ENCODE measurements around the gene RABGAP1L. TPM values are rescaled to one million over a fixed set of nuclear protein-coding genes. Genes with fewer than 3 reads are reported as not detected.

RABGAP1L gene
- total RNA-seq, 4 donors from 2014 or later: 42.4 to 74.5 (median 49.1) TPM

DNA sequence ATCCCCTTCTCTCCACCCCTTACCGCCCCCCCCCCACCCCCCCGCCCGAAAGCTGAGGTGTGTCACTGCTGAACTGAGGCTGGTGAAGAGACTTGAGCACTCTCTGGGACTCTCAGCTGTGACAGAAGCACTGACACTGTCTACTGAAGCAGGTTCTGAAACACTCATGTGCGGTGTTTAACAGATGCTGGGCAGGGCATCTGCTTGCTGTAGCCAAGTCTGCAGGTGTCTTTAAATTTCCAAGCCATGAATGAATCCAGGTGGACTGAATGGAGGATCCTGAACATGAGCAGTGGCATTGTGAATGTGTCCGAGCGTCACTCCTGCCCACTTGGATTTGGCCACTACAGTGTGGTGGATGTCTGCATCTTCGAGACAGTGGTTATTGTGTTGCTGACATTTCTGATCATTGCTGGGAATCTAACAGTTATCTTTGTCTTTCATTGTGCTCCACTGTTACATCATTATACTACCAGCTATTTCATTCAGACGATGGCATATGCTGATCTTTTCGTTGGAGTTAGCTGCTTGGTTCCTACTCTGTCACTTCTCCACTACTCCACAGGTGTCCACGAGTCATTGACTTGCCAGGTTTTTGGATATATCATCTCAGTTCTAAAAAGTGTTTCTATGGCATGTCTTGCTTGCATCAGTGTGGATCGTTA lies 288.7 kb downstream of the RABGAP1L start, which contains the start of gene GPR52:
GPR52 (plus strand) TSS at position 99 of the 665 bp plus-strand sequence; CDS start at position 247, 148 bp downstream.
- Histone ChIP-seq H3K27ac (no peak within 1 kb of the TSS), H3K9me3 (peaks cover 0 to 9% (median 0%) of the 10 kb centered on the region in 4 donors), H3K36me3 (no peaks in the 10 kb centered on the region), H3K27me3 (no peaks in the 10 kb centered on the region), H3K4me3 (no peak within 1 kb of the TSS), H3K4me1 (peaks cover 0 to 10% (median 0%) of the 10 kb centered on the region in 4 donors)
- no peak for DNase-seq (ENCODE audit: low spot score in 2 of 2)
- TF ChIP-seq, protein P1, sequence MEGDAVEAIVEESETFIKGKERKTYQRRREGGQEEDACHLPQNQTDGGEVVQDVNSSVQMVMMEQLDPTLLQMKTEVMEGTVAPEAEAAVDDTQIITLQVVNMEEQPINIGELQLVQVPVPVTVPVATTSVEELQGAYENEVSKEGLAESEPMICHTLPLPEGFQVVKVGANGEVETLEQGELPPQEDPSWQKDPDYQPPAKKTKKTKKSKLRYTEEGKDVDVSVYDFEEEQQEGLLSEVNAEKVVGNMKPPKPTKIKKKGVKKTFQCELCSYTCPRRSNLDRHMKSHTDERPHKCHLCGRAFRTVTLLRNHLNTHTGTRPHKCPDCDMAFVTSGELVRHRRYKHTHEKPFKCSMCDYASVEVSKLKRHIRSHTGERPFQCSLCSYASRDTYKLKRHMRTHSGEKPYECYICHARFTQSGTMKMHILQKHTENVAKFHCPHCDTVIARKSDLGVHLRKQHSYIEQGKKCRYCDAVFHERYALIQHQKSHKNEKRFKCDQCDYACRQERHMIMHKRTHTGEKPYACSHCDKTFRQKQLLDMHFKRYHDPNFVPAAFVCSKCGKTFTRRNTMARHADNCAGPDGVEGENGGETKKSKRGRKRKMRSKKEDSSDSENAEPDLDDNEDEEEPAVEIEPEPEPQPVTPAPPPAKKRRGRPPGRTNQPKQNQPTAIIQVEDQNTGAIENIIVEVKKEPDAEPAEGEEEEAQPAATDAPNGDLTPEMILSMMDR (IDR thresholded peaks at IDR 0.05): no peak
- TF ChIP-seq POLR2A (IDR thresholded peaks at IDR 0.05) (no peak), EP300 (IDR thresholded peaks at IDR 0.05) (no peak)
- WGBS, 2 donors: 75 to 77% methylated on average over 11 of the region's 11 CpGs

DNA sequence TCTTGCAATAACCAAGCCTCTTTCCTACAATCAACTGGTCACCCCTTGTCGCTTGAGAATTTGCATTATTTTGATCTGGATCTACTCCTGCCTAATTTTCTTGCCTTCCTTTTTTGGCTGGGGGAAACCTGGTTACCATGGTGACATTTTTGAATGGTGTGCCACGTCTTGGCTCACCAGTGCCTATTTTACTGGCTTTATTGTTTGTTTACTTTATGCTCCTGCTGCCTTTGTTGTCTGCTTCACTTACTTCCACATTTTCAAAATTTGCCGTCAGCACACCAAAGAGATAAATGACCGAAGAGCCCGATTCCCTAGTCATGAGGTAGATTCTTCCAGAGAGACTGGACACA lies 289.2 kb downstream of the RABGAP1L start:
- no peak for DNase-seq (ENCODE audit: low spot score in 2 of 2)

DNA sequence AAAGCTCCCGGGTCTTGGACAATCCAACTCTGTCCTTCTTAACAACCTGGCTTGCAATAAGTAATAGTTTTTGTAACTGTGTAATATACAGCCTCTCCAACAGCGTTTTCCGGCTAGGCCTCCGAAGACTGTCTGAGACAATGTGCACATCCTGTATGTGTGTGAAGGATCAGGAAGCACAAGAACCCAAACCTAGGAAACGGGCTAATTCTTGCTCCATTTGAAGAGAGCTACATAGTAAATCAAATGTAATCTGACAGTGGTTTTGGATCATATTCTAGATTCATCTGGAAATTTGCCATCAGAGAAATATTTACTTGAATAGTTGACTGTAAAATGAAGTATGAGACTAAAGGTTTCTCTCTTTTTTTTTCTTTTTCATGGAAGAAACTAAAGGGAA lies 289.7 kb downstream of the RABGAP1L start:
- TF ChIP-seq EP300 (IDR thresholded peaks at IDR 0.05) (no peak), POLR2A (IDR thresholded peaks at IDR 0.05) (no peak)
- TF ChIP-seq, protein P1 (IDR thresholded peaks at IDR 0.05): no peak
- Histone ChIP-seq H3K27me3 (no peaks in the 10 kb centered on the region), H3K27ac (no peak overlapping the region), H3K4me3 (no peak overlapping the region), H3K4me1 (peaks cover 0 to 10% (median 0%) of the 10 kb centered on the region in 4 donors), H3K36me3 (no peaks in the 10 kb centered on the region), H3K9me3 (peaks cover 0 to 4% (median 0%) of the 10 kb centered on the region in 4 donors)
- DNase-seq (ENCODE audit: low spot score in 2 of 2): no peak
- WGBS, 2 donors: 68 to 72% methylated on average over 5 of the region's 5 CpGs

More for the DNA sequence above, 289.2 kb downstream of the RABGAP1L start:
- Histone ChIP-seq H3K4me1 (peaks cover 0 to 10% (median 0%) of the 10 kb centered on the region in 4 donors), H3K9me3 (peaks cover 0 to 8% (median 0%) of the 10 kb centered on the region in 4 donors), H3K27ac (no peak overlapping the region), H3K27me3 (no peaks in the 10 kb centered on the region), H3K36me3 (no peaks in the 10 kb centered on the region), H3K4me3 (no peak overlapping the region)
- TF ChIP-seq POLR2A (IDR thresholded peaks at IDR 0.05) (no peak), EP300 (IDR thresholded peaks at IDR 0.05) (no peak)
- TF ChIP-seq, protein P1 (IDR thresholded peaks at IDR 0.05): no peak
- WGBS, 2 donors: 81 to 88% methylated on average over 5 of the region's 5 CpGs

DNA sequence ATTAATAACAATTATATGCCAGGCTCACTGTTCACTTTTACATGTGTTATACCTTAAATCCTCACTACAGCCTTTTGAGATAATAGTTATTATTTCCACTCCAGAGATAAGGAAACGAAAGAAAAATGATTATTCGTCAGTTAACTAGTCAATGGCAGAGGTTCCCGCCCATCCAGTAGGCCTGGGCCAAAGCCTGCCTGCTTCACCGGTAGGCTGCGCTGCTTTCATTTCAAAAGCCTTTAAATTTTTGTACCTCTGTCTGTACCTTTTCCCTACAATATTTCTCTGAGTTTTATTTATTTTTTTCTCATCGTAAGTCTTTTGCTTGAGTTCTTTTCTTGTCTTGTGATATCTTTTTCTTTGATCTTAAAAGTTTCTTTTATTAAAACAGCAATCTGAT lies 292.1 kb downstream of the RABGAP1L start:
- no peaks in the 10 kb centered on the region for H3K27me3 ChIP-seq
- H3K9me3 ChIP-seq: no peaks in the 10 kb centered on the region
- no peaks in the 10 kb centered on the region for H3K36me3 ChIP-seq
- WGBS, 2 donors: 89 to 90% methylated on average over 6 of the region's 6 CpGs
- H3K27ac ChIP-seq: no peak overlapping the region
- H3K4me1 ChIP-seq: peaks cover 0 to 10% (median 0%) of the 10 kb centered on the region in 4 donors
- TF ChIP-seq EP300 (IDR thresholded peaks at IDR 0.05): no peak
- no peak for TF ChIP-seq POLR2A (IDR thresholded peaks at IDR 0.05)
- TF ChIP-seq, protein P1 (IDR thresholded peaks at IDR 0.05): no peak
- H3K4me3 ChIP-seq: no peak overlapping the region
- no peak for DNase-seq (ENCODE audit: low spot score in 2 of 2)

DNA sequence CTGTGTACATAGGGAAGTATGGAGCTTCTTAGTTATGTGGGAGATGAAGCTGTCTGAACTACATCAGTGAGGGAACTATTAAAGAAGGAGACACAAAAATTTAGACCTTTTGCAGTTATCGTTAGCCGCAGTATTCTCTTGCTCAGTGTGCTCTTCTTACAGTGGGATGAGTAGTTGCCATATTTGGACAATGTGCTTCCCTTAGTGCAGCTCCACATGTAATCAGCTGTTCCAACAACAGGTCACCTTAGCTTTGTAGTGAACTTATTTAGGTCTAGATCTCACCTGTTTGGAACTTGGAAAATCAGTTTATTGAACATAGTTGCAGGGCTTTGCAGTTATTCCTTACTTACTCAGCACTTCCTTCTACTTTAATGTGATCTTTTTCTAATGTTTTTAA lies 306.5 kb downstream of the RABGAP1L start:
- DNase-seq (ENCODE audit: low spot score in 2 of 2): no peak
- TF ChIP-seq, protein P1 (IDR thresholded peaks at IDR 0.05): no peak
- no peak for TF ChIP-seq EP300 (IDR thresholded peaks at IDR 0.05)
- TF ChIP-seq POLR2A (IDR thresholded peaks at IDR 0.05): no peak
- no peaks in the 10 kb centered on the region for H3K27me3 ChIP-seq
- H3K9me3 ChIP-seq: no peaks in the 10 kb centered on the region
- H3K4me3 ChIP-seq: no peak overlapping the region
- no peak overlapping the region for H3K27ac ChIP-seq
- H3K36me3 ChIP-seq: no peaks in the 10 kb centered on the region
- H3K4me1 ChIP-seq: no peaks in the 10 kb centered on the region
- 95 to 96% methylated on average over 2 of the region's 2 CpGs for WGBS, 2 donors
